A673 (cell line): ENCODE data around the gene UBE2D2.

ENCODE experiments used
- CTCF ChIP-seq: fragments of 300-800, 200-600 bp; sonication (generic); conservative IDR thresholded peaks from 2 replicates; pipeline ENCODE4 v1.5.1; 2017; ENCODE audit warnings: low read depth, mild to moderate bottlenecking, antibody characterized with exemption, low read length, moderate library complexity, mixed read lengths
- EZH2 ChIP-seq: fragments of 200-600 bp; sonication (generic); IDR thresholded peaks from 2 replicates; pipeline ENCODE4 v1.6.1; 2017; ENCODE audit warnings: borderline replicate concordance, low read depth, mild to moderate bottlenecking, mixed read lengths, antibody characterized with exemption, low read length; ENCODE audit not compliant: poor library complexity, severe bottlenecking

GRCh38 chr5:139660105-139660922 lies 99.2 kb downstream of the UBE2D2 start:
- TF ChIP-seq CTCF, result no peak
- no peak for TF ChIP-seq EZH2
